Uterus (tissue), 4 donors: ENCODE measurements around the gene MYBBP1A. TPM values are rescaled to one million over a fixed set of nuclear protein-coding genes. Genes with fewer than 3 reads are reported as not detected.

Experiments used
- DNase-seq, 2 donors: peaks; one replicate each; pipeline ENCODE4 v3.0.0-alpha.2; 2019 to 2020
- H3K27ac ChIP-seq, 2 donors: fragments of 200-600 bp; sonication (generic); 1 replicate in 1 of 2; 2 replicates in 1 of 2; pipeline ENCODE4 v1.5.1; 2016 to 2018
- H3K27me3 ChIP-seq, 2 donors: fragments of 200-600 bp; sonication (generic); one replicate each; pipeline ENCODE4 v1.5.1; 2018 to 2019; ENCODE audit warnings: control low read depth in 1 of 2
- H3K36me3 ChIP-seq, 2 donors: fragments of 200-600 bp; sonication (generic); one replicate each; pipeline ENCODE4 v1.5.1; 2019; ENCODE audit warnings: control low read depth in 1 of 2
- H3K4me1 ChIP-seq, 2 donors: fragments of 200-600 bp; sonication (generic); one replicate each; pipeline ENCODE4 v1.5.1; 2018 to 2019; ENCODE audit warnings: control low read depth in 1 of 2
- H3K4me3 ChIP-seq, 2 donors: fragments of 200-600 bp; sonication (generic); 1 replicate in 1 of 2; 2 replicates in 1 of 2; pipeline ENCODE4 v1.5.1; 2018 to 2019; ENCODE audit warnings: mild to moderate bottlenecking in 1 of 2
- H3K9me3 ChIP-seq, 2 donors: fragments of 200-600 bp; sonication (generic); one replicate each; pipeline ENCODE4 v1.5.1; 2019; ENCODE audit warnings: control low read depth in 1 of 2
- POLR2A ChIP-seq, 2 donors: fragments of 450-650 bp; IDR thresholded peaks; one replicate each; pipeline ENCODE4 v1.6.1; 2016; ENCODE audit warnings: antibody characterized with exemption in 2 of 2, mild to moderate bottlenecking in 1 of 2, moderate library complexity in 1 of 2
- intact Hi-C: fragments of 100-400 bp; cut with DNase I; formaldehyde crosslinking; loops from one replicate; pipeline ENCODE4 v1.15.1; 2023; ENCODE audit warnings: low total_unique reads
- total RNA-seq, 4 donors: library from RNA; depleted of rRNA in 3 of 4; stranded (reverse); fragments of >200 nt in 3 of 4; gene quantifications; one replicate each; pipeline versions ENCODE4 v1.1.0 to v1.2.4, GENCODE V29; 2014 to 2023
- TF ChIP-seq, protein P1 (sequence below), 4 experiments: fragments of 200-600 bp in 2 of 4; fragments of 450-650 bp in 2 of 4; sonication (generic) in 2 of 4; IDR thresholded peaks; one replicate each; pipeline ENCODE4 v1.5.1; 2016 to 2019; ENCODE audit warnings: antibody characterized with exemption in 4 of 4, mild to moderate bottlenecking in 2 of 4, moderate library complexity in 1 of 4
- donor health status: DM: yes; HTN: yes; CAD: no.

MYBBP1A gene
- total RNA-seq, 4 donors from 2014 or later = 10.9 to 64.7 (median 25.2) TPM

DNA sequence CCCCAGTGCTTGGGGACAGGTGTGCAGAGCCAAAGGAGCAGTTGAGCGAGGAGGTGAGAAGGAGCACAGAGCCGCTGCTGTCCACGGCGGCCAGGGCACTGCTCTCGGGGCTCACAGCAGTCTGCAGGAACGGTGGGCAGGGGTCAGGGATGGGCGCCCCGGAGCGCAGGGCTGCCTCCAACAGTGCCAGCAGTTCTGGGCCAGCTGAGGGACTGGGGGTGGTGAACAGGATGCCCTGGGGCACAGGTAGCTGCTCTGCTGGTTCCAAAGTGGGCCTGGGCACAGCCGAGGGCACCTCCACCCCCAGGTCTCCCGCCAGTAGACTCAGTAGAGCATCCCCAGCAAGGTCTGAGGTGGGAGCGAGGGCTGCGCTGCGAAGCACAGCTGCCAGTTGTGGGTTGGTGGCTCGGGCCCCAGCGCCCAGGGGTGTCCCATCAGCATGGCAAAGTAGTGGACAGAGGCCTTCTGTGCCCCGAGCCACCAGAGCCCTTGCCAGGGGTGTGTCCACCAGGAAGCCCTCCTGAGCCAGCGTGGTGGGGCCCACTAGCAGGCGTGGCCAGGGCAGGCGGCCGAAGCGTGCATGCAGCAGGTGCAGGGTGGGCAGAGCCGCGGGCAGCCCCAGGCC is 3.3 kb upstream of the MYBBP1A start:
- Histone ChIP-seq H3K9me3 (no peaks in the 10 kb centered on the region), H3K4me3 (no peak overlapping the region), H3K36me3 (no peaks in the 10 kb centered on the region), H3K4me1 (no peaks in the 10 kb centered on the region), H3K27me3 (no peaks in the 10 kb centered on the region), H3K27ac (no peak overlapping the region)
- TF ChIP-seq POLR2A (IDR thresholded peaks at IDR 0.05) = no peak
- TF ChIP-seq, protein P1, sequence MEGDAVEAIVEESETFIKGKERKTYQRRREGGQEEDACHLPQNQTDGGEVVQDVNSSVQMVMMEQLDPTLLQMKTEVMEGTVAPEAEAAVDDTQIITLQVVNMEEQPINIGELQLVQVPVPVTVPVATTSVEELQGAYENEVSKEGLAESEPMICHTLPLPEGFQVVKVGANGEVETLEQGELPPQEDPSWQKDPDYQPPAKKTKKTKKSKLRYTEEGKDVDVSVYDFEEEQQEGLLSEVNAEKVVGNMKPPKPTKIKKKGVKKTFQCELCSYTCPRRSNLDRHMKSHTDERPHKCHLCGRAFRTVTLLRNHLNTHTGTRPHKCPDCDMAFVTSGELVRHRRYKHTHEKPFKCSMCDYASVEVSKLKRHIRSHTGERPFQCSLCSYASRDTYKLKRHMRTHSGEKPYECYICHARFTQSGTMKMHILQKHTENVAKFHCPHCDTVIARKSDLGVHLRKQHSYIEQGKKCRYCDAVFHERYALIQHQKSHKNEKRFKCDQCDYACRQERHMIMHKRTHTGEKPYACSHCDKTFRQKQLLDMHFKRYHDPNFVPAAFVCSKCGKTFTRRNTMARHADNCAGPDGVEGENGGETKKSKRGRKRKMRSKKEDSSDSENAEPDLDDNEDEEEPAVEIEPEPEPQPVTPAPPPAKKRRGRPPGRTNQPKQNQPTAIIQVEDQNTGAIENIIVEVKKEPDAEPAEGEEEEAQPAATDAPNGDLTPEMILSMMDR (IDR thresholded peaks at IDR 0.05) = no peak
- intact Hi-C loops = no loop called here
- no peak for DNase-seq

GRCh38 chr17:4557626-4558346 is 2.6 kb upstream of the MYBBP1A start:
- intact Hi-C loops = no loop called here
- no peak for DNase-seq
- H3K27ac ChIP-seq = no peak overlapping the region

DNA sequence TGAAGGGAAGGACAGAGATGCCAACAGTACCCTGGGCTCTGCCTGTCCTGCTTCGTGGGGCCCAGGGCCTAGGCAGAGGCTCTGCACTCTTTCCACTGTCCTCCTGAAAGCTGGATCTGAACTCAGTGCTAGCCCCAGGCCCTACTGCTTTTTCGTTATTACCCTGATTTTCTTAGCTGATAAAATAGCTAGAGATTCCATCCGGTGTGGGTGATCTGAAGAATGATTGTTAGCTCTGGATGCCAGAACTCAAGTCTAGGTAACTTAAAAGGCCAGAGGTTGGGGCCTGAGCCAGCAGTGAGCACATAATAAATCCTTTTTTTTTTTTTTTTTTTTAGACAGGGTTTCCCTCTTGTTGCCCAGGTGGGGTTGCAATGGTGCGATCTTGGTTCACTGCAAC is 1.8 kb upstream of the MYBBP1A start:
- DNase-seq = no peak
- no peak overlapping the region for H3K4me3 ChIP-seq
- H3K27me3 ChIP-seq = no peaks in the 10 kb centered on the region
- no peak for TF ChIP-seq POLR2A (IDR thresholded peaks at IDR 0.05)
- TF ChIP-seq, protein P1 (IDR thresholded peaks at IDR 0.05) = no peak
- intact Hi-C loops = no loop called here
- no peaks in the 10 kb centered on the region for H3K36me3 ChIP-seq
- no peak overlapping the region for H3K27ac ChIP-seq
- H3K9me3 ChIP-seq = no peaks in the 10 kb centered on the region
- no peaks in the 10 kb centered on the region for H3K4me1 ChIP-seq

More at GRCh38 chr17:4557626-4558346, 2.6 kb upstream of the MYBBP1A start:
- Histone ChIP-seq H3K4me1 (no peaks in the 10 kb centered on the region), H3K27me3 (no peaks in the 10 kb centered on the region), H3K36me3 (no peaks in the 10 kb centered on the region), H3K9me3 (no peaks in the 10 kb centered on the region), H3K4me3 (no peak overlapping the region)
- TF ChIP-seq POLR2A (IDR thresholded peaks at IDR 0.05) = no peak
- TF ChIP-seq, protein P1 (IDR thresholded peaks at IDR 0.05) = no peak

DNA sequence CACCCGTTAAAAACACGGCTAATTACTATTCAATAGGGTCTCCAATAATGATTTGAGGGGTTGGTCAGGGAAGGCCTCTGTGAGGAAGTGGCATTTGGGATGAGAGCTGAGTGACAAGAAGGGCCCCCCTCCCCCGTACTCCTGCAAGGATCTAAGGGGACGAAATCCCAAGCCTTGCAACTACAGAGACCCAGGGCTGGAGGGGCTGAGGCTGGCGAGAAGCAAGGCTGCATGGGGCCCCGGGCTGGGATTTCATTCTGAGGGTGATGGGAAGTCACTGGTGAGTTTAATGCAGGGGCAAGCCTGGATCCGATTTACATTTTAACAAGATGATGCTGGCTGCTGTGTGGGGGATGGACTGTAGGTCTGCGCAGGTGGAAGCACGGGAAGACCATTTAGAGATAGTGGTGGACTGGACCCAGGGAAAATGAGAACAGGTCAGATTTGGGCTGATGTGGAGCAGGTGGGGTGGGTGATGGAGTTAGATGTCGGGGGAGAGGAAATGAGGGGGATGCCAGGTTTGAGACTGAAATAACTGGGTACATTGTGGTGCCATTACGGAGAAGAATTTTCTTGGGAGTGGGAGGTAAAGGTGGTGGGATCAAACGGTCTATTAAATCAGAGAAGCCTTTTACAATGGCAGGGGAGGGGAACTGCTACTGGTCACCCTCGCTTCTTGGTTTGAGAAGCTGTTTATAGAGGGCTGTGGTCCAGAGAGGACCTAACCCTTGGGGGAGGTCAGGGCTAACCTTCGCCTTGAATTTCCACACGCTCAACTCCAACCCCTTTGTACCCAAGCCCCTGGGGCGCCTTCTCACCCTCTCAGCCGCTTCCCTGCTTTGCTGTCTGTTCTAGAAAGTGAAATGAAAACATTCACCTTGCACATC is 932 bp upstream of the MYBBP1A start:
- H3K36me3 ChIP-seq = no peaks in the 10 kb centered on the region
- peak overlapping the region; percentile 73 to 82 for H3K27ac ChIP-seq
- TF ChIP-seq POLR2A (IDR thresholded peaks at IDR 0.05) = no peak
- TF ChIP-seq, protein P1 (IDR thresholded peaks at IDR 0.05) = no peak
- no peaks in the 10 kb centered on the region for H3K27me3 ChIP-seq
- peak overlapping the region; percentile 74 to 82 for H3K4me3 ChIP-seq
- intact Hi-C loops = no loop called here
- no peaks in the 10 kb centered on the region for H3K9me3 ChIP-seq
- no peaks in the 10 kb centered on the region for H3K4me1 ChIP-seq
- no peak for DNase-seq
